K562 (cell line): ENCODE measurements around the gene COX4I2. TPM values are rescaled to one million over a fixed set of nuclear protein-coding genes. Genes with fewer than 3 reads are reported as not detected.

Source experiments
- ATF1 ChIP-seq, 2 experiments: fragments of 450-650 bp in 1 of 2; IDR thresholded peaks; 2 replicates each; pipeline ENCODE4 v1.6.1; 2016; ENCODE audit warnings: missing compliant biosample characterization in 1 of 2, missing genetic modification characterization in 1 of 2
- C11orf30 ChIP-seq: fragments of 450-650 bp; IDR thresholded peaks from 2 replicates; pipeline ENCODE4 v1.6.1; 2016; ENCODE audit warnings: low read depth, mild to moderate bottlenecking
- HDAC6 ChIP-seq: IDR thresholded peaks from 2 replicates; pipeline ENCODE4 v1.6.1; 2012; ENCODE audit warnings: low read depth, mild to moderate bottlenecking, control low read depth, inconsistent platforms, low read length, moderate library complexity
- L3MBTL2 ChIP-seq: fragments of 450-650 bp; IDR thresholded peaks from 2 replicates; pipeline ENCODE4 v1.6.1; 2016; ENCODE audit warnings: mild to moderate bottlenecking, moderate library complexity
- PPARD ChIP-seq: fragments of 250-450 bp; sonication (Bioruptor Pico); IDR thresholded peaks from 2 replicates; pipeline ENCODE4 v1.8.0; 2022; ENCODE audit warnings: inconsistent platforms, mild to moderate bottlenecking, moderate library complexity
- SMARCE1 ChIP-seq: fragments of 450-650 bp; IDR thresholded peaks from 2 replicates; pipeline ENCODE4 v1.7.1; 2016; ENCODE audit warnings: mild to moderate bottlenecking
- SUPT5H ChIP-seq: fragments of 450-650 bp; IDR thresholded peaks from 2 replicates; pipeline ENCODE4 v1.6.1; 2016
- YY1 ChIP-seq, 3 experiments: IDR thresholded peaks; 2 replicates each; pipeline ENCODE4 v1.6.1; 2011; ENCODE audit warnings: low read length in 2 of 3, mild to moderate bottlenecking in 2 of 3, moderate library complexity in 2 of 3, borderline replicate concordance in 1 of 3, control low read depth in 1 of 3, low read depth in 1 of 3; ENCODE audit not compliant: insufficient read depth in 3 of 3, insufficient replicate concordance in 2 of 3, control insufficient read depth in 1 of 3, insufficient read length in 1 of 3; ENCODE audit errors: extremely low read depth in 1 of 3
- ZBTB9 ChIP-seq: fragments of 450-650 bp; formaldehyde crosslinking; IDR thresholded peaks from 2 replicates; pipeline ENCODE4 v1.4.0; 2020; ENCODE audit warnings: mild to moderate bottlenecking, moderate library complexity
- ZNF445 ChIP-seq: fragments of 250-450 bp; sonication (Bioruptor Pico); IDR thresholded peaks from 2 replicates; pipeline ENCODE4 v1.4.0; 2020; ENCODE audit warnings: low read depth, mild to moderate bottlenecking, moderate library complexity
- ZSCAN32 ChIP-seq: fragments of 450-650 bp; formaldehyde crosslinking; IDR thresholded peaks from 2 replicates; pipeline ENCODE4 v1.4.0; 2020; ENCODE audit warnings: mild to moderate bottlenecking, moderate library complexity
- polyA plus RNA-seq, 8 experiments: library from polyadenylated mRNA; depleted of rRNA in 4 of 8; stranded (reverse) in 5 of 8; unstranded in 3 of 8; fragments of >200 nt; fragmentation: Nextera tagmentation in 2 of 8; fragmentation: Illumina TruSeq in 1 of 8; extraction: Ambion mirVana in 2 of 8; extraction: Trizol in 1 of 8; gene quantifications; 2 replicates each; pipeline versions ENCODE4 v1.2.1 to v1.2.3, GENCODE V29; 2011 to 2014; ENCODE audit warnings: inconsistent platforms in 1 of 8, missing spikeins in 1 of 8
- total RNA-seq, 7 experiments: library from RNA; depleted of rRNA in 6 of 7; stranded (reverse); fragments of >200 nt in 6 of 7; fragmentation: Illumina TruSeq in 2 of 7; extraction: Trizol in 2 of 7; gene quantifications; 2 replicates each; pipeline versions ENCODE4 v1.2.1 to v1.2.3, GENCODE V29; 2011 to 2021; ENCODE audit warnings: low replicate concordance in 1 of 7
- TF ChIP-seq, protein P1 (sequence below): sonication (generic); formaldehyde crosslinking; IDR thresholded peaks from 2 replicates; pipeline ENCODE4 v1.8.0; 2022; ENCODE audit warnings: mild to moderate bottlenecking, missing genetic modification reagents, borderline replicate concordance
- TF ChIP-seq, protein P2 (sequence below): sonication (generic); formaldehyde crosslinking; IDR thresholded peaks from 2 replicates; pipeline ENCODE4 v1.8.1; 2023; ENCODE audit warnings: mild to moderate bottlenecking, missing genetic modification reagents
- TF ChIP-seq, protein P3 (sequence below): fragments of 250-450 bp; sonication (Bioruptor Pico); IDR thresholded peaks from 2 replicates; pipeline ENCODE4 v1.8.0; 2022; ENCODE audit warnings: inconsistent platforms, mild to moderate bottlenecking, moderate library complexity, borderline replicate concordance
- TF ChIP-seq, protein P4 (sequence below): fragments of 250-450 bp; sonication (Bioruptor Pico); IDR thresholded peaks from 2 replicates; pipeline ENCODE4 v1.4.0; 2020; ENCODE audit warnings: mild to moderate bottlenecking, moderate library complexity
- TF ChIP-seq, protein P5 (sequence below): IDR thresholded peaks from 2 replicates; pipeline ENCODE4 v1.6.1; 2011; ENCODE audit warnings: borderline replicate concordance, low read depth, mild to moderate bottlenecking, moderate library complexity, low read length; ENCODE audit not compliant: insufficient read depth, poor library complexity, severe bottlenecking
- TF ChIP-seq, protein P6 (sequence below): fragments of 250-450 bp; sonication (Bioruptor Pico); IDR thresholded peaks from 2 replicates; pipeline ENCODE4 v1.8.0; 2021; ENCODE audit warnings: moderate library complexity, mild to moderate bottlenecking, inconsistent platforms

Gene COX4I2
- total and polyA plus RNA-seq, 9 of the 15 experiments (the other 6 are each of a cell fraction or from before 2014, with no cell fraction given), result not detected

DNA sequence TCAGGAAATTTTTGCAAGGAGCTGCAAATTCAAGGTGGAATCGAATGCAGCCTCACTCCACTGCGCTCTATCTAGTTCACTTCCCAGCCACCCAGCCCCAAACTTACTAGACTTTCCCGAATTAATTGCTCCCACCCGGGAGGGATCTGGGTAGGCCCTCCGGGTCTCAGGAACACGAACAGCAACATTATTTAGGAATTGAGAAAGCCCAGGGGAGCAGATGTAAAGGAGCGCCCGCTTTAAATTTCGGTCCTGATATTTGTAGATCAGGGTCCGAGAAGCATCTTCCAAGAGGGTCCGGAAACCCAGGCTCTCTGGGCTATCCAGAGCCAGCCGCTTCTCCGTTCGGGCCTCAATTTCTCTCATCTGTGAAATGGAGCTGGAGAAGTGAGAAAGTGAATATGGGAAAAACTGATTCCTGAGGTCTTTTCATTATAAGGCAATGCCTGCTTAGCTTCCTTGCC lies 33.1 kb upstream of the COX4I2 start (continued):
- TF ChIP-seq, protein P1, sequence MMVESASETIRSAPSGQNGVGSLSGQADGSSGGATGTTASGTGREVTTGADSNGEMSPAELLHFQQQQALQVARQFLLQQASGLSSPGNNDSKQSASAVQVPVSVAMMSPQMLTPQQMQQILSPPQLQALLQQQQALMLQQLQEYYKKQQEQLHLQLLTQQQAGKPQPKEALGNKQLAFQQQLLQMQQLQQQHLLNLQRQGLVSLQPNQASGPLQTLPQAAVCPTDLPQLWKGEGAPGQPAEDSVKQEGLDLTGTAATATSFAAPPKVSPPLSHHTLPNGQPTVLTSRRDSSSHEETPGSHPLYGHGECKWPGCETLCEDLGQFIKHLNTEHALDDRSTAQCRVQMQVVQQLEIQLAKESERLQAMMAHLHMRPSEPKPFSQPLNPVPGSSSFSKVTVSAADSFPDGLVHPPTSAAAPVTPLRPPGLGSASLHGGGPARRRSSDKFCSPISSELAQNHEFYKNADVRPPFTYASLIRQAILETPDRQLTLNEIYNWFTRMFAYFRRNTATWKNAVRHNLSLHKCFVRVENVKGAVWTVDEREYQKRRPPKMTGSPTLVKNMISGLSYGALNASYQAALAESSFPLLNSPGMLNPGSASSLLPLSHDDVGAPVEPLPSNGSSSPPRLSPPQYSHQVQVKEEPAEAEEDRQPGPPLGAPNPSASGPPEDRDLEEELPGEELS, result no peak
- TF ChIP-seq, protein P2, sequence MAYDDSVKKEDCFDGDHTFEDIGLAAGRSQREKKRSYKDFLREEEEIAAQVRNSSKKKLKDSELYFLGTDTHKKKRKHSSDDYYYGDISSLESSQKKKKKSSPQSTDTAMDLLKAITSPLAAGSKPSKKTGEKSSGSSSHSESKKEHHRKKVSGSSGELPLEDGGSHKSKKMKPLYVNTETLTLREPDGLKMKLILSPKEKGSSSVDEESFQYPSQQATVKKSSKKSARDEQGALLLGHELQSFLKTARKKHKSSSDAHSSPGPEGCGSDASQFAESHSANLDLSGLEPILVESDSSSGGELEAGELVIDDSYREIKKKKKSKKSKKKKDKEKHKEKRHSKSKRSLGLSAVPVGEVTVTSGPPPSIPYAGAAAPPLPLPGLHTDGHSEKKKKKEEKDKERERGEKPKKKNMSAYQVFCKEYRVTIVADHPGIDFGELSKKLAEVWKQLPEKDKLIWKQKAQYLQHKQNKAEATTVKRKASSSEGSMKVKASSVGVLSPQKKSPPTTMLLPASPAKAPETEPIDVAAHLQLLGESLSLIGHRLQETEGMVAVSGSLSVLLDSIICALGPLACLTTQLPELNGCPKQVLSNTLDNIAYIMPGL, result no peak
- no peak for TF ChIP-seq ZSCAN32
- TF ChIP-seq YY1 (IDR thresholded peaks at IDR 0.05; ENCODE audit: borderline replicate concordance in 1 of 3, control insufficient read depth in 1 of 3, extremely low read depth in 1 of 3, insufficient read depth in 3 of 3, insufficient read length in 1 of 3, insufficient replicate concordance in 2 of 3, low read depth in 1 of 3, low read length in 2 of 3), result peak in 1 of 3 experiments; percentile 3
- TF ChIP-seq ATF1 (CRISPR knock-in tag; IDR thresholded peaks at IDR 0.05), result no peak
- TF ChIP-seq ATF1 (tag; IDR thresholded peaks at IDR 0.05), result peak; percentile 85
- TF ChIP-seq ZNF445 (CRISPR knock-in tag), result no peak
- TF ChIP-seq C11orf30, result no peak
- TF ChIP-seq, protein P3, sequence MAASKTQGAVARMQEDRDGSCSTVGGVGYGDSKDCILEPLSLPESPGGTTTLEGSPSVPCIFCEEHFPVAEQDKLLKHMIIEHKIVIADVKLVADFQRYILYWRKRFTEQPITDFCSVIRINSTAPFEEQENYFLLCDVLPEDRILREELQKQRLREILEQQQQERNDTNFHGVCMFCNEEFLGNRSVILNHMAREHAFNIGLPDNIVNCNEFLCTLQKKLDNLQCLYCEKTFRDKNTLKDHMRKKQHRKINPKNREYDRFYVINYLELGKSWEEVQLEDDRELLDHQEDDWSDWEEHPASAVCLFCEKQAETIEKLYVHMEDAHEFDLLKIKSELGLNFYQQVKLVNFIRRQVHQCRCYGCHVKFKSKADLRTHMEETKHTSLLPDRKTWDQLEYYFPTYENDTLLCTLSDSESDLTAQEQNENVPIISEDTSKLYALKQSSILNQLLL, result no peak
- TF ChIP-seq, protein P4, sequence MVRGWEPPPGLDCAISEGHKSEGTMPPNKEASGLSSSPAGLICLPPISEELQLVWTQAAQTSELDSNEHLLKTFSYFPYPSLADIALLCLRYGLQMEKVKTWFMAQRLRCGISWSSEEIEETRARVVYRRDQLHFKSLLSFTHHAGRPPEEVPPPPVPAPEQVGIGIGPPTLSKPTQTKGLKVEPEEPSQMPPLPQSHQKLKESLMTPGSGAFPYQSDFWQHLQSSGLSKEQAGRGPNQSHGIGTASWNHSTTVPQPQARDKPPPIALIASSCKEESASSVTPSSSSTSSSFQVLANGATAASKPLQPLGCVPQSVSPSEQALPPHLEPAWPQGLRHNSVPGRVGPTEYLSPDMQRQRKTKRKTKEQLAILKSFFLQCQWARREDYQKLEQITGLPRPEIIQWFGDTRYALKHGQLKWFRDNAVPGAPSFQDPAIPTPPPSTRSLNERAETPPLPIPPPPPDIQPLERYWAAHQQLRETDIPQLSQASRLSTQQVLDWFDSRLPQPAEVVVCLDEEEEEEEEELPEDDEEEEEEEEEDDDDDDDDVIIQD (CRISPR knock-in tag), result no peak
- no peak for TF ChIP-seq L3MBTL2
- no peak for TF ChIP-seq PPARD
- TF ChIP-seq ZBTB9, result no peak
- TF ChIP-seq, protein P5, sequence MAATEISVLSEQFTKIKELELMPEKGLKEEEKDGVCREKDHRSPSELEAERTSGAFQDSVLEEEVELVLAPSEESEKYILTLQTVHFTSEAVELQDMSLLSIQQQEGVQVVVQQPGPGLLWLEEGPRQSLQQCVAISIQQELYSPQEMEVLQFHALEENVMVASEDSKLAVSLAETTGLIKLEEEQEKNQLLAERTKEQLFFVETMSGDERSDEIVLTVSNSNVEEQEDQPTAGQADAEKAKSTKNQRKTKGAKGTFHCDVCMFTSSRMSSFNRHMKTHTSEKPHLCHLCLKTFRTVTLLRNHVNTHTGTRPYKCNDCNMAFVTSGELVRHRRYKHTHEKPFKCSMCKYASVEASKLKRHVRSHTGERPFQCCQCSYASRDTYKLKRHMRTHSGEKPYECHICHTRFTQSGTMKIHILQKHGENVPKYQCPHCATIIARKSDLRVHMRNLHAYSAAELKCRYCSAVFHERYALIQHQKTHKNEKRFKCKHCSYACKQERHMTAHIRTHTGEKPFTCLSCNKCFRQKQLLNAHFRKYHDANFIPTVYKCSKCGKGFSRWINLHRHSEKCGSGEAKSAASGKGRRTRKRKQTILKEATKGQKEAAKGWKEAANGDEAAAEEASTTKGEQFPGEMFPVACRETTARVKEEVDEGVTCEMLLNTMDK, result no peak
- TF ChIP-seq, protein P6, sequence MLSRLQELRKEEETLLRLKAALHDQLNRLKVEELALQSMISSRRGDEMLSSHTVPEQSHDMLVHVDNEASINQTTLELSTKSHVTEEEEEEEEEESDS (CRISPR knock-in tag), result no peak
- no peak for TF ChIP-seq HDAC6
- TF ChIP-seq SUPT5H, result no peak
- TF ChIP-seq SMARCE1, result no peak
